ENCODE results near the gene ZNF827.

The ZNF827 gene

GRCh38 chr4:145773581-145774234 lies 164.9 kb downstream of the ZNF827 start:
- TF ChIP-seq OSR1 (CRISPR knock-in tag; IDR thresholded peaks at IDR 0.05) = no peak
- no peak for TF ChIP-seq ZFP30 (CRISPR knock-in tag; IDR thresholded peaks at IDR 0.05)
- TF ChIP-seq, protein P1, sequence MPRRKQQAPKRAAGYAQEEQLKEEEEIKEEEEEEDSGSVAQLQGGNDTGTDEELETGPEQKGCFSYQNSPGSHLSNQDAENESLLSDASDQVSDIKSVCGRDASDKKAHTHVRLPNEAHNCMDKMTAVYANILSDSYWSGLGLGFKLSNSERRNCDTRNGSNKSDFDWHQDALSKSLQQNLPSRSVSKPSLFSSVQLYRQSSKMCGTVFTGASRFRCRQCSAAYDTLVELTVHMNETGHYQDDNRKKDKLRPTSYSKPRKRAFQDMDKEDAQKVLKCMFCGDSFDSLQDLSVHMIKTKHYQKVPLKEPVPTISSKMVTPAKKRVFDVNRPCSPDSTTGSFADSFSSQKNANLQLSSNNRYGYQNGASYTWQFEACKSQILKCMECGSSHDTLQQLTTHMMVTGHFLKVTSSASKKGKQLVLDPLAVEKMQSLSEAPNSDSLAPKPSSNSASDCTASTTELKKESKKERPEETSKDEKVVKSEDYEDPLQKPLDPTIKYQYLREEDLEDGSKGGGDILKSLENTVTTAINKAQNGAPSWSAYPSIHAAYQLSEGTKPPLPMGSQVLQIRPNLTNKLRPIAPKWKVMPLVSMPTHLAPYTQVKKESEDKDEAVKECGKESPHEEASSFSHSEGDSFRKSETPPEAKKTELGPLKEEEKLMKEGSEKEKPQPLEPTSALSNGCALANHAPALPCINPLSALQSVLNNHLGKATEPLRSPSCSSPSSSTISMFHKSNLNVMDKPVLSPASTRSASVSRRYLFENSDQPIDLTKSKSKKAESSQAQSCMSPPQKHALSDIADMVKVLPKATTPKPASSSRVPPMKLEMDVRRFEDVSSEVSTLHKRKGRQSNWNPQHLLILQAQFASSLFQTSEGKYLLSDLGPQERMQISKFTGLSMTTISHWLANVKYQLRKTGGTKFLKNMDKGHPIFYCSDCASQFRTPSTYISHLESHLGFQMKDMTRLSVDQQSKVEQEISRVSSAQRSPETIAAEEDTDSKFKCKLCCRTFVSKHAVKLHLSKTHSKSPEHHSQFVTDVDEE (CRISPR knock-in tag; IDR thresholded peaks at IDR 0.05) = no peak
- TF ChIP-seq GLIS3 (CRISPR knock-in tag; IDR thresholded peaks at IDR 0.05) = no peak
- TF ChIP-seq ZFP3 (CRISPR knock-in tag; IDR thresholded peaks at IDR 0.05) = no peak
- TF ChIP-seq TOX (CRISPR knock-in tag; IDR thresholded peaks at IDR 0.05; ENCODE audit: borderline replicate concordance) = no peak
- TF ChIP-seq ARNTL (CRISPR knock-in tag; IDR thresholded peaks at IDR 0.05; ENCODE audit: borderline replicate concordance, low read depth) = no peak
- no peak for TF ChIP-seq ISL1 (CRISPR knock-in tag; IDR thresholded peaks at IDR 0.05)
- no peak for TF ChIP-seq ZNF70 (CRISPR knock-in tag; IDR thresholded peaks at IDR 0.05)
- TF ChIP-seq RARB (CRISPR knock-in tag; IDR thresholded peaks at IDR 0.05) = no peak
- TF ChIP-seq, protein P2, sequence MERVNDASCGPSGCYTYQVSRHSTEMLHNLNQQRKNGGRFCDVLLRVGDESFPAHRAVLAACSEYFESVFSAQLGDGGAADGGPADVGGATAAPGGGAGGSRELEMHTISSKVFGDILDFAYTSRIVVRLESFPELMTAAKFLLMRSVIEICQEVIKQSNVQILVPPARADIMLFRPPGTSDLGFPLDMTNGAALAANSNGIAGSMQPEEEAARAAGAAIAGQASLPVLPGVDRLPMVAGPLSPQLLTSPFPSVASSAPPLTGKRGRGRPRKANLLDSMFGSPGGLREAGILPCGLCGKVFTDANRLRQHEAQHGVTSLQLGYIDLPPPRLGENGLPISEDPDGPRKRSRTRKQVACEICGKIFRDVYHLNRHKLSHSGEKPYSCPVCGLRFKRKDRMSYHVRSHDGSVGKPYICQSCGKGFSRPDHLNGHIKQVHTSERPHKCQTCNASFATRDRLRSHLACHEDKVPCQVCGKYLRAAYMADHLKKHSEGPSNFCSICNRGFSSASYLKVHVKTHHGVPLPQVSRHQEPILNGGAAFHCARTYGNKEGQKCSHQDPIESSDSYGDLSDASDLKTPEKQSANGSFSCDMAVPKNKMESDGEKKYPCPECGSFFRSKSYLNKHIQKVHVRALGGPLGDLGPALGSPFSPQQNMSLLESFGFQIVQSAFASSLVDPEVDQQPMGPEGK (CRISPR knock-in tag; IDR thresholded peaks at IDR 0.05; ENCODE audit: borderline replicate concordance) = no peak
- TF ChIP-seq ZNF565 (CRISPR knock-in tag; conservative IDR thresholded peaks at IDR 0.05; ENCODE audit: low read depth) = no peak
- TF ChIP-seq ESRRG (CRISPR knock-in tag; IDR thresholded peaks at IDR 0.05) = no peak
- no peak for TF ChIP-seq SNAI2 (CRISPR knock-in tag; IDR thresholded peaks at IDR 0.05)
- no peak for TF ChIP-seq CSDC2 (CRISPR knock-in tag; IDR thresholded peaks at IDR 0.05)
- TF ChIP-seq, protein P3, sequence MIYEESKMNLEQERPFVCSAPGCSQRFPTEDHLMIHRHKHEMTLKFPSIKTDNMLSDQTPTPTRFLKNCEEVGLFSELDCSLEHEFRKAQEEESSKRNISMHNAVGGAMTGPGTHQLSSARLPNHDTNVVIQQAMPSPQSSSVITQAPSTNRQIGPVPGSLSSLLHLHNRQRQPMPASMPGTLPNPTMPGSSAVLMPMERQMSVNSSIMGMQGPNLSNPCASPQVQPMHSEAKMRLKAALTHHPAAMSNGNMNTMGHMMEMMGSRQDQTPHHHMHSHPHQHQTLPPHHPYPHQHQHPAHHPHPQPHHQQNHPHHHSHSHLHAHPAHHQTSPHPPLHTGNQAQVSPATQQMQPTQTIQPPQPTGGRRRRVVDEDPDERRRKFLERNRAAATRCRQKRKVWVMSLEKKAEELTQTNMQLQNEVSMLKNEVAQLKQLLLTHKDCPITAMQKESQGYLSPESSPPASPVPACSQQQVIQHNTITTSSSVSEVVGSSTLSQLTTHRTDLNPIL (CRISPR knock-in tag; IDR thresholded peaks at IDR 0.05; ENCODE audit: low read depth) = no peak
- no peak for TF ChIP-seq BACH2 (CRISPR knock-in tag; IDR thresholded peaks at IDR 0.05; ENCODE audit: borderline replicate concordance)
- TF ChIP-seq, protein P4, sequence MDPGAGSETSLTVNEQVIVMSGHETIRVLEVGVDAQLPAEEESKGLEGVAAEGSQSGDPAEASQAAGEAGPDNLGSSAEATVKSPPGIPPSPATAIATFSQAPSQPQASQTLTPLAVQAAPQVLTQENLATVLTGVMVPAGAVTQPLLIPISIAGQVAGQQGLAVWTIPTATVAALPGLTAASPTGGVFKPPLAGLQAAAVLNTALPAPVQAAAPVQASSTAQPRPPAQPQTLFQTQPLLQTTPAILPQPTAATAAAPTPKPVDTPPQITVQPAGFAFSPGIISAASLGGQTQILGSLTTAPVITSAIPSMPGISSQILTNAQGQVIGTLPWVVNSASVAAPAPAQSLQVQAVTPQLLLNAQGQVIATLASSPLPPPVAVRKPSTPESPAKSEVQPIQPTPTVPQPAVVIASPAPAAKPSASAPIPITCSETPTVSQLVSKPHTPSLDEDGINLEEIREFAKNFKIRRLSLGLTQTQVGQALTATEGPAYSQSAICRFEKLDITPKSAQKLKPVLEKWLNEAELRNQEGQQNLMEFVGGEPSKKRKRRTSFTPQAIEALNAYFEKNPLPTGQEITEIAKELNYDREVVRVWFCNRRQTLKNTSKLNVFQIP (CRISPR knock-in tag; IDR thresholded peaks at IDR 0.05; ENCODE audit: borderline replicate concordance, low read depth) = no peak
- TF ChIP-seq CSRNP3 (CRISPR knock-in tag; IDR thresholded peaks at IDR 0.05) = no peak
- ATAC-seq = no peak

DNA sequence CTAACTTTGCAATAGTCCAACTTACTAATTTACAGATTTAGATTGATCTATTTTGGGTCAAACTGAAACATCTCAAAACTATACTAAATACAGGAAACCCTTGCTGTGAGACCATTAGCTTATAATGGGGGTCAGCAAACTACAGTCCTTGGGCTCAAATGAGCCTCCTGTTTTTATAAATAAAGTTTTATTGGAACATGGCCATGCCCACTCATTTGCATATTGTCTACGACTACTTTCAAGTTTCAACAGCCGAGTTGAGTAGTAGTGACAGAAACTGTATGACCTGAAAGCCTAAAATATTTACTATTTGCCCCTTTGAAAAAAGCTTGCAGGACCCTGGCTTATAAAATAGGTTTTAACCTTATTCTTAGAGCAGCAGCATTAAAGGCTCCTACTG lies 166.3 kb downstream of the ZNF827 start:
- no peak for ATAC-seq
- TF ChIP-seq, protein P4 (CRISPR knock-in tag; IDR thresholded peaks at IDR 0.05; ENCODE audit: borderline replicate concordance, low read depth) = no peak
- TF ChIP-seq ESRRG (CRISPR knock-in tag; IDR thresholded peaks at IDR 0.05) (no peak), ZNF8 (CRISPR knock-in tag; IDR thresholded peaks at IDR 0.05) (no peak), ISL1 (CRISPR knock-in tag; IDR thresholded peaks at IDR 0.05) (no peak), ZFP3 (CRISPR knock-in tag; IDR thresholded peaks at IDR 0.05) (no peak), ZC3H10 (CRISPR knock-in tag; IDR thresholded peaks at IDR 0.05) (no peak), ZNF565 (CRISPR knock-in tag; conservative IDR thresholded peaks at IDR 0.05; ENCODE audit: low read depth) (no peak), CSDC2 (CRISPR knock-in tag; IDR thresholded peaks at IDR 0.05) (no peak), ZFP30 (CRISPR knock-in tag; IDR thresholded peaks at IDR 0.05) (no peak), SNAI2 (CRISPR knock-in tag; IDR thresholded peaks at IDR 0.05) (no peak)
- TF ChIP-seq, protein P3 (CRISPR knock-in tag; IDR thresholded peaks at IDR 0.05; ENCODE audit: low read depth) = no peak
- TF ChIP-seq, protein P1 (CRISPR knock-in tag; IDR thresholded peaks at IDR 0.05) = no peak
